Left lobe of liver (tissue), 2 donors: ENCODE data around the gene RPS6KA3. TPM values are rescaled to one million over a fixed set of nuclear protein-coding genes. Genes with fewer than 3 reads are reported as not detected.

Source experiments
- ATAC-seq: fragments of 200-7000 bp; cut with Tn5 transposase; one replicate; pipeline ENCODE4 v1.9.1; 2020; ENCODE audit warnings: mild to moderate bottlenecking, moderate library complexity
- DNase-seq: peaks from one replicate; pipeline ENCODE4 v3.0.0-alpha.2; 2020; ENCODE audit warnings: low spot score
- total RNA-seq: library from RNA; stranded (reverse); gene quantifications from one replicate; pipeline ENCODE4 v1.2.1, GENCODE V29; 2021
- donor health status: DM: no; HTN: no; CAD: no; lungs with moderate emphysema.
- donor health status: DM: no; HTN: yes; CAD: no.

Gene RPS6KA3
- total RNA-seq = 35.9 TPM

DNA sequence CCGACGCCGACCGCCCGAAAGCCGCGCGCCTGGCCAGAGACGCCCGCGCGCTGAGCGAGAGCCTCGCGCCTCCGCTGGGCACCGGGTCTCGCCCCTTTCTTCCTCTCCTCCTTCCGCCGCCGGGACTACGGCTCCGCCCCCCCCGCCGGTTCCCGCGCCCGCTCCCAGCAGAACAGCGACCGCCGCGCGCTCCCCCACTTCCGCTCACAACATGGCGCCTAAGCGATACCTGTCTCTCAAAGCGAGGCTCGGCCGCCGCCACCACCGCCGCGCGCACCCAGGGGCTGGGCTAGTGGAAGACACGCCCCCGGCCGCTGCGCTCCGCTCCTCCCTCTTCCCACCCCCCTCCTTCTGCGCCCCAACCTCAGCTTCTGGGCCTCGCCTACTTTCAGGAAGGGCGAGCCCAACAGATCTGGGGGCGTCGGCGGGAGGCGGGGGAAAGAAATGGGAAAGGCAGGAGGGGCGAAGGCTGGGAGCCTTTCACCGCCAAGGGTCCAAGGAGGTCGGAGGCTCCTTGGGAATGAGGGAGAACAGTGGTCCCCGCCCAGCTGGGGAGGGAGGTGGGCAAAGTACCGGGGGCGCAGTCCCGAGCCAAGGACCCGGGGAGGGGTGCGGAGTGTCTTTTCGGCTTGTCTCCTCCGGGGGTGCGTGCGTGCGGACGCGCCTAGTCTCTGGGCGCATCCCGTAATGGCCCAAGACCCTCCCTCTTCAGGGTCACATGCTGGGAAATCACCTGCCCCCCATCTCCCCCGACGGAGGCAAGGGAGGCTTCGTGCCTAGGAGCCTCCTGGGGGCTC is at the start of gene RPS6KA3:
TSS of gene RPS6KA3 (minus strand) at position 100 of the 797 bp plus-strand sequence. CDS start 277 bp downstream, outside the sequence.
- peak; percentile 92 for DNase-seq
- peak; percentile 96 for ATAC-seq

DNA sequence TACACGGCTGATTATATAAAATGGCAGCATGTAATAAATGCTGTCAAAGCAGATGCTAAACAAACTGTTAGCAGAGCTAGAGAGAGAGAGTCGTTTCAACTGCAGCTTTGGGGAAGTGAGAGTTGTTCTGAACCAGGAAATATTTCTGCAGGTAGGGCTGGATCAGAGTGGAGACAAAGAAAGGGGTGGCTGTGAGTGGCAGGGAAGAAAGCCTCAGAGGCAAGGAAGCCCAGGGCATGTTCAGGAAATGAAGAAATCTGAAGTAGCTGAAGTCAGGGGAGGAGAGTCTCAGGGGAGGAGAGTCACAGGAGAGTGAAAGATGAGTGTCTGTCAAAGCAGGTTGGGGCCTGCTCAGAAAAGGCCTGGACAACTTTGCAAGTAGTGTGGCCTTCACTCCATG is 48.4 kb upstream of the RPS6KA3 start:
- ATAC-seq (no peak), DNase-seq (no peak)

DNA sequence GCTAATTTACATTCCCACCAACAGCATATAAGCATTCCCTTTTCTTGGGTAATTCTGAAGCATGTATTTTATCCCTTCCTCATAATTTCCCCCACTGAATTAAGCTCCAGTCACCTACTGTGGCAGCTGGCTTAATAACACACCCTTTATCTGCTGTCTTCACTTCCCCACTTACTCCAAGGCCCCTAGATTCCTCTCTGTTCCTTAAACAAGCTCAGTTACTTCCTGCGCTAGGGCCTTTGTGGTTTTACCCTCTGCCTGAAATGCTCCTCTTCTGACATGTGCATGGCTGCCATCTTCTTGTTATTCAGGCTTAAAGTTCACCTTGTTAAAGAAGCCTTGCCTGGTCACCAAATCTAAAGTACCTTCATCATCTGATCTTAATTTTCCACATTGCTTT is 47.2 kb upstream of the RPS6KA3 start:
- DNase-seq = no peak
- ATAC-seq = no peak

DNA sequence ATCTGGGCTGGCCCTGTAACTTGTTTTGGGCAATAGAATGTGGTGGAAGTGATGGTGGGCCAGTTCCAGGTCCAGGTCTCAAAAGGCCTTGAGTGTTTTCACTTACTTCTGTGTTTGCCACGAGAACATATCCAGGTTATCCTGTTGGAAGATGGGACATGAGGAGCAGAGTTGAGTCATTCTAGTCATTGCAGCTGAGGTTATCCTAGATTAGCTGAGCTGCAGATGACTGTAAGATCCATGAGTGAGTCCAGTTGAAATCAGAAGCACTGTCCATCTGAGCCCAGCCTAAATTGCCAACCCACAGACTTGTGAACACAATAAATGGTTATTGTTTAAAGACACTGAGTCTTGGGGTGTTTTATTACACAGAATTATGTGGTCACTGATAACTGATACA is 45.3 kb upstream of the RPS6KA3 start:
- DNase-seq (no peak), ATAC-seq (no peak)

DNA sequence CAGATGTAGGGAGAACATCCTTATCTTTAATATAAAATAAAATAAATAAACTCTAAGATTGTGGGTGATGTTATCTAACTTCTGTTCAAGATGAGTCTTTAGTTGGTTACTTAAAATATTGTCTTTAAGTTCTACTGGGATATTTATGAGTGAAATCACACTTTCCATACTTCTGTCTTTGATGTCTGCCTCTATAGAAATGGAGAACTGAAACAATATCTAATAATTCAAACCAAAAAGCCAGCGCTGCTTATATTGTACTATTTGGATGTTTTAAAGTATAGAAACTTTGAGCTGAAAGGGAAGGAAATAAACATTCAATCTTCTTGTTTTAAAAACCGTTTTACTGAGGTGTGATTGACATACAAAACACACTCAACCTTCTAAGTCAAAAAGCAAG is 44.8 kb upstream of the RPS6KA3 start:
- DNase-seq = no peak
- ATAC-seq = no peak

DNA sequence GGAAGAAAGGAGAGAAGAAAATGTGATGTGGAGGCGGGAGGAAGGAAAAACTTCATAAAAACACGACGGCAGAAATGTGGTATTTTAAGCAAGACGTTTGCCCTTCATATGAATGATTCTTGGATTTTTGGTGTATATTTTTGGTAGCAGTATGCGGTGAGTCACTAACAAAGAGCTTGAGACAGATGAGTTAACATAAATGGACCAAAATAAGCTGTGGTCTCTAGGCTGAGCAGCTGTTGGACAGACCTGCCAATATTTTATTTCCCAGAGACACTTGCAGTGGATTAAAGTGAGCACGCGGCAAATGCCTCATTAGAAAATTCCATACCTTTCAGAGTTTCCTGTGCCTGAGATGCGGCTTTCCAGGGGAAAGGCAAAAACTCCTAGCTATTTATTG is 43.1 kb upstream of the RPS6KA3 start:
- no peak for ATAC-seq

DNA sequence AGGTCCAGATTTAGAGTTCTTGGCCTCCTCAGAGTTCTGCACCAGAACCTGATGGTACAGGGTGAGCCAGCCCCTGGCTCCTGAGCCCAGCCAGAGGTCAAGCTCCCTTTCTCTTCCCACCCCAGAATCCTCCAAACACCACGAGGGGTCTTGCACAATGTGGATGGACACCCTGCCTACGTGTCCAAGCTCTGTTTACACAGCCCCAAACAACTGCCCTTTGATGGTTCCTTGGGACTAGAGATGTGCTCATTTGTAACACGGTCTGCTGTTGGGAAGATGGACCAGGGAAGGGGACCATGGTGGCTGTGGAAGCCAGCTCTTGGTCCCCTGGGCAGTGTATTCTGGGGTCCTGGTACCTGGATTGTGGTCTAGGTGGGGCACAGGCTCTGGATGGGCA is 40.0 kb upstream of the RPS6KA3 start:
- ATAC-seq = no peak

More for the DNA sequence above, 43.1 kb upstream of the RPS6KA3 start:
- DNase-seq = no peak

DNA sequence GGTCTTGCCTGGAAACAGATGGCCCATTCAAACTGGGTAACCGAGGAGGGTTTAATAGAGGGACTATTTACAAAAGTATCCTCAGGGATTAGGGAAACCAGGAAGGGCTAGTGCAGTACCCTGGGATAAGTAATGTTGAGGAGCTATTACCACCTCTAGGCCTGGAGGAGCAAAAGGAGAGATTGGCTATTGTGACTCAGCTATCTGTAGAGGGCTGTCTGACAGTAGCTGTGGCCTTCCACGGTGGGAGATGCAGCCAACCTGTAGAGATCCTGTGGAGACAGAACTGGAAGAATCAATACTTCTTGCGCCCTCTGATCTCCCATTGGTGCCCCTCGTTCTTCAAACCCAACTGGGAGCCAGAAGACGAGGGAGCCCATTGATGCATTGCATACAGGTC is 34.1 kb upstream of the RPS6KA3 start:
- no peak for DNase-seq
- no peak for ATAC-seq

More for the DNA sequence above, 40.0 kb upstream of the RPS6KA3 start:
- no peak for DNase-seq

DNA sequence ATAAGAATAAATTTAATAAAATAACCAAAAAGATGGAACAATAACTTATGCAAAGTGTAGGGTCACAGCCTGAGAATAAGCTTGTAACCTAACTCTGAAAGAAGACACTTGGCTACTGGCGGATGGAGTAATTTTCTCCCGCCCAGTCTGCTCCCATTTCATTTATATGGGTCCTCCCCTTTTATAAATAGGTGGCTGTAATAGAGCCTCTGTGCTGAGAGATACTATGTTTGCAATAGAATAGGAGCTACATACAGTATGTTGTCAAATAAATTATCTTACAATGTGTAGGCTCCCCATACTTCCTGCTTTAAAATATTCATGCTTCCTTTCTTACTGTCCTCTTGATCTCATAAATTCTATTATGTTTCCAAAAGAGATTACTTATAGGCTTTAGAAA is 28.2 kb upstream of the RPS6KA3 start:
- DNase-seq (no peak), ATAC-seq (no peak)

DNA sequence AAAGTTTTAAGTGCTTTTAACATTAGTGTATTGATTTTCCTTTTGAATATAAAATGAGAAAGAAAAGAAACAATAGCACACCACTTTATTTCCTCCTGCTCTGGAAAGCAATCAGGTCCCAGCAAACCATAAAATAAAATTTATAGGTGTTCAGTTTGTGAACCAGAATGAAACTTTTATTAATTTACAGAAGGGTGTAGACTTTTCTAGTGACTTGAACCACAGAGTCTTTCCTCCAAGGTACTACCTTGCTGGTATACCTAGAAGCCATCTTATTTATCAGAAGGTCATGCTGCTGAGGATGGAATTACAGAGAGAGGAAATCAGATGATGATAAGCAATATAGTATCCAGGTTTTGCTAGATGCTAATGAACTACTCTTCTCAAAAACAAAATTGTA is 27.6 kb upstream of the RPS6KA3 start:
- ATAC-seq = no peak
- DNase-seq = no peak

DNA sequence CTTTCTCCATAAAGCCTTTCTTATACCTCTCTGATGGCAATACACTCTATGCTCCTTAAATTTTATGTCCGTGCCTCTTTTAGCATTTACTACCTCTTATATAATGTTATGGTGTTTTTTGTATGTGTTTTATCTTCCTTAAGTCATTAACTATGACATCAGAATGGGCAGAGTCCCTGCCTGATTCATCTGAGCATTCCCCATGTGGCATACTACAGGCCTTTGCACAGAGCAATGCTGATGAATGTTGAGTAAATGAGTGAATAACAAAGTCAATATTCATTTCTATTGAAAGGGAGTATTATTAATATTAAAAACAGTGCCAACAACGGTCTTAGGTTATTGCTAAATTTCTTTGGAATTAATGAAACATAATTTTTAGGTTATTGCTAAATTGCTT is 18.8 kb upstream of the RPS6KA3 start:
- ATAC-seq (no peak), DNase-seq (no peak)

DNA sequence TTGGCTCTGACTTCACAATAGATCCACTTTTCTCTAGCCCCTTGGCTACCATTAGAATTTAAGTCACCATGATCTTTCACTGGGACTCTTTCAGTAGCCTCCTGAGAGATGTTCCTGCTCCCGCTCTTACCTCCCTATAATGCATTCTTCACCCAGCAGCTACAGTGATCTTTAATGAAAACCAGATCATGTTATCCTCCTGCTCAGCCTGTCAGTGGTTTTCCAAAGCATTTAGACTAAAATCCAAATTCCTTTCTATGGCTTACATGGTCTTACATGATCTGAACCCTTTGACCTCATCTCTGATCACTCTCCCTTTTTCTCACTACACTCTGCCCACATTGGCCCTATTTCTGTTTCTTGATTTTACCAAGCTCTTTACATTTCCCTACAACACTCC is 18.3 kb upstream of the RPS6KA3 start:
- no peak for ATAC-seq
- no peak for DNase-seq

DNA sequence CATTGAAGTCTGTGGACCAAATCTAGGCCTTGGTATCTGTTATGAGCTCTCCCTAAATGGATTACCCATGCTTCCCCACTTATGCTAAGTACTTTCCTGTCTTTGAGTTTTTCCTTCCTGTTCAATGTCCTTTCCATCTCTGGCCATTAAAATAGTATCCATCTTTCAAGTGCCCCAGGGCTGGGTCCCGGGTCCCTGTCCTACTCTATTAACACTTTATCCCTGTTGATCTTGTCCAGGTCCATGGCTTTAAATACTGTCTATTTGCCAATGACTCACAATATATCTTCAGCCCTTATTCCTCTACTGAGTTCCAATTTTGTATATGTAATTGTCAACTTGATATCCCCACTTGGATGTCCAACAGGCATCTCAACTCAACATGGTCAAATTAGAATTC is 17.7 kb upstream of the RPS6KA3 start:
- ATAC-seq = no peak

DNA sequence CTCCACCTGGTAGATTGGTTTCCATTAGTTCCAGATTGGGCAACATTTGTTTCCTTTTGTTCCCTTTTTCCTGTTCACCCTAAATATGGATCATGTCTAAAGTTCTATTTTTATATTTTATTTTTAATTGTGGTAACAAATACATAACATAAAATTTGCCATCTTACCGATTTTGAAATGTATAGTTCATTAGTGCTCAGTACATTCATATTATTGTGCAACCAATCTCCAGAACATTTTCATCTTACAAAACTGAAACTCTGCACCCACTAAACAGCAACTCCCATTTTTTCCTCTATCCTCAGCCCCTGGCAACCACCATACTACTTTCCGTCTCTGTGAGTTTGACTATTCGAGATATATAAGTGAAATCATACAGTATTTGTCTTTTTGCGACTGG is 14.2 kb upstream of the RPS6KA3 start:
- ATAC-seq (no peak), DNase-seq (no peak)

More for the DNA sequence above, 17.7 kb upstream of the RPS6KA3 start:
- DNase-seq = no peak

DNA sequence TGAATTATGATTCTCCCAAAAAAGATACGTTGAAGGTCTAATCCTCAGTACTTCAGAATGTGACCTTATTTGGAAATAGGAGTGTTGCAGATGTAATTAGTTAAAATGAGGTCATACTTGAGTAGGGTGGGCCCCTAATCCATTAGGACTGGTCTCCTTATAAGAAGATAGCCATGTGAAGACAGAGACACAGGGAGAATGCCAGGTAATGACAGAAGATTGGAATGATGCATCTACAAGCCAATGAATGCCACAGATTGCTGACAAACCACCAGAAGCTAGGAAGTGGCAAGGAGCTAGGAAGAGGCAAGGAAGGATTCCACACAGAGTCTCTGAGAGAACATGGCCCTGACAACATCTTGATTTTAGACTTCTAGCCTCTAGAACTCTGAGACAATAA is 7.4 kb upstream of the RPS6KA3 start:
- DNase-seq (no peak), ATAC-seq (no peak)

DNA sequence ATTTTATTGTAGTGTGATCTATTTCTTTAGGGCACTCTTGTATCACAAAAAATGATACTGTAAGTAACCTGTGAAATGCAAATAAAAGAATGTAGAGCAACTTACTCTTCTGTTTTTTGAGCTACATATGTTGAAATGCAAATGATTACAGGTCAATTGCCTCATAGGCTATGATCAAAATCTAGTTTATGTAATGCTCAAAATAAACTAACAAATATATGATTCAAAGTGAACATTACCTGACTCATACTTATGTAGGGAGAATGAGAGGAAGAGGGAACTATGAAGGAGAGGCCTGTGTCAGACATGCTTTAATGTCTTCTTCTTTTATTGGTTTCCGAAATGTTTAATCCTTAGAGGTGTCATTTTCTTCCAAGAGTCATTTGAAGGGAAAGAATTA is 5.0 kb upstream of the RPS6KA3 start:
- ATAC-seq (no peak), DNase-seq (no peak)

DNA sequence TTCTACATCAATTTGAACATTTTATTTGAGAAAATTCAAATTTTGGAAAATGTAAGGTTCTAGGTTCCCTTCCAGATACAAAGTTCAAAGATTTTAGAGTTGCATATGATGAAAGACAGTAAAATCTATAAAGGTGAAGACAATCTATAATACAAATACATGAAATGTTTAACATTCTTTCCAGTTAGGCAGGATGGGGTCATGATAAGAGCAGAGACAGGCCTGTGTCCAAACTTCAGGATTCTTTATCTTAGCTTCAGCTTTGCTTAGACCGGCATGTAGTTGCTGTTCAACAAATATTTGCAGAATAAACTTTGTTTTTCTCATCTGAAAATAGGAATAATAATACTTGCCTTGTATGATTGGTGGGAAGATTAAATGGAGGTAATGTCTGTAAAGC is 4.5 kb upstream of the RPS6KA3 start:
- no peak for DNase-seq
- no peak for ATAC-seq

DNA sequence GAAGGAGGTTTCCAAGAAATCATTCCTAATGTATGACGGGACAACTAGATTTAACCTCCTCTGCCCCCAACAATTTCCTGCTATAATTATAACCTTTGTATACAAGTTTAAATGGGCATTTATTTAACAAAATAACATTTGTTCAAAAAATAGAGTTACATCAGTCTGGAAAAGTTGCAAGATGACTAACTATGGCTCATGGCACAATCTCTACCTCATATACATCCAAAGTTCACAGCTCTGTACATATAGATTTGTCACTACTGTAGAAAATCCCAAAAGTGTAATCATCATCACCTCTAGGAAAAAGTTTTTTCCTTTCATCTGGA is 3.8 kb upstream of the RPS6KA3 start:
- no peak for DNase-seq
- no peak for ATAC-seq

DNA sequence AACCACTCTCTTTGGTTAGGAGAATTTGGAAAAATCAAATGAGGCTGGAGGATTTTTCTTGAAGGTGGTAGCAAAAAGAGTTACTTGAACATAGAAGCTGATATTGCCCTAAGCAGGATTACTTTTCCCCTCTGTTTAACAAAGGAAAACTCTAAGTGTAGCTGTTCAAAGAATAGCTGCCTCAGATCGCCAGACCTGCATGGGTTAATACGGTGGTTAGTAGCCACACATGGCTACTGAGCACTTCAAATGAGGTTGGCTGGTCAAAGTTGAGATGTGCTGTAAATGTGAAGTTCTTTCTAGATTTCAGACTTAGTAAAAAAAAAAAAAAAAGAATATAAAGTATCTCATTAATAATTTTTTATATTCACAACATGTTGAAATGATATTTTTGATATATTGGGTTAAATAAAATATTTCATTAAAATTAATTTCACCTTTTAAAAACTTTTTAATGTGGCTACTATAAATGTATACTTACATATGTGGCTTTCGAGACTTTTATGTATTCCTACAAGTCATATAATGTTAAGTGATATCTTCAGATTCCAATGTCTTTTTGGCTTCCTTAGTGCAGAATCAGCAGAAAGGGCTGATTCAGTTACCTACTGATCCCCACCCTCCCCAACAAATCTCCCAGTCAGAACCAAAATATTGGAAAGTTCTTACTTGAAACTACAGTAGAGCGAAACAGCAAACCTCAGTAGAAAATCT is 3.3 kb upstream of the RPS6KA3 start:
- ATAC-seq (no peak), DNase-seq (no peak)

DNA sequence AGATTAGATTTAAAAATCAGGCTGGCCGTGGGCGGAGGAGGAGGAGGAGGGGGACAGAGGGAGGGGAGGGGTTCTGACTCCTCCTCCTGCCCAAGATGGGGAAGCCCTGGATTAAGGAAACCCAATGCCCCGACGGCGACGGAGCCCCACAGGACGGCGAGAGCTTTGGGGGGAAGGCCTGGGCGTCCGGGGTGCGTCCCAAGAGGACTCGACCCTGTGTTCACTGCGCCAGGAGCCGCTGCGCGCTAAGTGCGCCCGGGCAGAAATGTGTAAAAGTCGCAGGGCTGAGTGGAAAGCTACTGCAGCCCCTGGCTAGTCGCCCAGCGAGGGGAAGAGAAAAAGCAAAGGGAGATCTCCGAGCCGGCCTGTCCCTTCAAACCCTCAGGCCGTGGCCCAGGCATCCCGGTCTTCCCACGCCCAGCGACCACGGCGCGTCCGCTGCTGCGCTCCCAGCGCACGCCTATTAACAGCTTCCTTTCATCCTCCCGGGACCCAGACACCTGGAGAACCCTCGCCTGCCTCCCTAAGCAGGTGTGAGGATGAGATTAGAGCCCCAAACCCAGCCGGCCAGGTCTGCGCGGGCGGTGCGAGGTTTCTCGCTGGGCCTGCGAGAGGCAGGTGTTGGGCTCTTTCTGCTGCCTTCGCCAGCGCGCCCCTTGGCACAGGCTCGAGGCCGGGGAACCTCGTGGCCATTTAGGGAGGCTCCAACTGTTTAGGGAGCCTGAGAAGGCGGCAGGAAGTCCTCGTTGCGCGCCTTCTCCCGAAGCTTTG is 1.4 kb upstream of the RPS6KA3 start:
- DNase-seq = peak; percentile 44
- ATAC-seq = no peak

DNA sequence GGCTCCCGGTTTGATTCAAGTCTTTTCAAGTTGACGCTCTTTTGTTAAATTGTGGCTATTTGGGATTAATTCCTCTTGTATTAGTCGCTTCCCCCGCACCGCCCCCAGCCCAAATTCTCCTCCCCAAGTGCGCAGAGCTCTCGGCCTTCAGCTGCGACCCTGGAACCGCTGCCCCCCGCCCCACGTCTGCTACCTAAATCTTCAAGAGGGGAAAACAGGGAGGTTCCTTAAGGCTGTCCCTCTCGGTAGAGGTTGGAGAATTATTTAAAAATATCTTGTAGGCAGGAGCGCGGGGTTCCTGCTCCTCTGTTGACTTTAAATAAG is 860 bp upstream of the RPS6KA3 start:
- no peak for DNase-seq
- no peak for ATAC-seq
